ENCODE results near the gene SNX21.
A peak's percentile ranks its signal among the peaks of the same experiment; 100 is the strongest.

The SNX21 gene

GRCh38 chr20:45878076-45878761, 44.6 kb downstream of the SNX21 start:
- no peak for DNase-seq

- DNase-seq, result peak; percentile 53 to 100 (median 97)
Measured at GRCh38 chr20:45880988-45881788, 47.6 kb downstream of the SNX21 start, which contains the start of gene ZSWIM1. TSS of gene ZSWIM1 (plus strand) at chr20:45881227. CDS start at chr20:45882593, 1,366 bp downstream.

- no peak for DNase-seq
Measured at GRCh38 chr20:45882469-45883099, 49.0 kb downstream of the SNX21 start.

GRCh38 chr20:45883100-45883469, 49.5 kb downstream of the SNX21 start:
- DNase-seq, result no peak

GRCh38 chr20:45886590-45887345, 53.2 kb downstream of the SNX21 start:
- no peak for DNase-seq

GRCh38 chr20:45887346-45887715, 53.7 kb downstream of the SNX21 start, which contains the start of gene SPATA25:
TSS of gene SPATA25 (minus strand) at chr20:45887622. CDS start at chr20:45887590, 32 bp downstream.
- DNase-seq, result no peak

- no peak for DNase-seq
Measured at GRCh38 chr20:45888681-45889080, 55.1 kb downstream of the SNX21 start.

- peak in 52 of 56 donors; percentile 14 to 76 (median 46) for DNase-seq
Measured at GRCh38 chr20:45890077-45890984, 56.7 kb downstream of the SNX21 start.

GRCh38 chr20:45890985-45891983, 57.7 kb downstream of the SNX21 start, which contains the start of the genes CTSA and NEURL2:
TSS of gene CTSA (plus strand) at chr20:45891335. CDS start at chr20:45891569, 234 bp downstream.
TSS of gene NEURL2 (minus strand) at chr20:45891208. CDS start at chr20:45890991, 217 bp downstream.
- peak; percentile 41 to 94 (median 82) for DNase-seq

- peak in 2 of 56 donors; percentile 14 to 19 for DNase-seq
Measured at GRCh38 chr20:45892049-45892825, 58.6 kb downstream of the SNX21 start.

Measured in amygdala (tissue), 56 donors.